A673 (cell line): ENCODE measurements around the gene CCDC137. TPM values are rescaled to one million over a fixed set of nuclear protein-coding genes. Genes with fewer than 3 reads are reported as not detected.

Source experiments
- BruUV-seq: library from RNA; stranded (reverse); fragments of 400-500 nt; replicated peaks from 2 replicates; lab custom pipeline; 2021; lab: Mats Ljungman, UMichigan
- CTCF ChIA-PET: fragments of 300-600 bp; sonication (Branson Sonifier 250); formaldehyde crosslinking; loops from one replicate; lab custom pipeline; 2022; ENCODE audit warnings: antibody characterized with exemption; lab: Charles Lee
- POLR2A ChIA-PET: fragments of 300-600 bp; sonication (Branson Sonifier 250); formaldehyde crosslinking; loops from one replicate; lab custom pipeline; 2022; ENCODE audit warnings: antibody characterized with exemption; ENCODE audit not compliant: low non-redundant PET; lab: Charles Lee
- DNase-seq: peaks from one replicate; pipeline ENCODE4 v3.0.0-alpha.2; 2015; ENCODE audit warnings: low spot score
- H3K27ac ChIP-seq: fragments of 200-600 bp; sonication (generic); 2 replicates; pipeline ENCODE4 v1.5.1; 2016; ENCODE audit warnings: mixed run types, low read depth, mild to moderate bottlenecking, mixed read lengths, antibody characterized with exemption, low read length; ENCODE audit not compliant: poor library complexity, severe bottlenecking
- H3K27me3 ChIP-seq: fragments of 200-600 bp; sonication (generic); replicated peaks from 2 replicates; pipeline ENCODE4 v1.6.1; 2017; ENCODE audit warnings: mixed run types, low read depth, mild to moderate bottlenecking, mixed read lengths, antibody characterized with exemption, low read length; ENCODE audit not compliant: insufficient read depth, poor library complexity
- H3K36me3 ChIP-seq: fragments of 200-600 bp; sonication (generic); 2 replicates; pipeline ENCODE4 v1.6.1; 2016; ENCODE audit warnings: mixed run types, mild to moderate bottlenecking, mixed read lengths, antibody characterized with exemption, low read length; ENCODE audit not compliant: insufficient read depth, poor library complexity, severe bottlenecking
- H3K4me1 ChIP-seq: fragments of 200-600 bp; sonication (generic); 2 replicates; pipeline ENCODE4 v1.6.1; 2017; ENCODE audit warnings: mixed run types, mild to moderate bottlenecking, mixed read lengths, antibody characterized with exemption, low read length; ENCODE audit not compliant: insufficient read depth, poor library complexity, severe bottlenecking
- H3K4me3 ChIP-seq: fragments of 200-600 bp; sonication (generic); 2 replicates; pipeline ENCODE4 v1.5.1; 2016; ENCODE audit warnings: low read depth, mixed run types, mild to moderate bottlenecking, mixed read lengths, low read length; ENCODE audit not compliant: poor library complexity, severe bottlenecking
- H3K9me3 ChIP-seq: fragments of 200-600 bp; sonication (generic); 2 replicates; pipeline ENCODE4 v1.6.1; 2016; ENCODE audit warnings: mixed run types, low read depth, mild to moderate bottlenecking, mixed read lengths, antibody characterized with exemption, low read length; ENCODE audit not compliant: poor library complexity, severe bottlenecking
- CTCF ChIP-seq: fragments of 300-800, 200-600 bp; sonication (generic); conservative IDR thresholded peaks from 2 replicates; pipeline ENCODE4 v1.5.1; 2017; ENCODE audit warnings: low read depth, mild to moderate bottlenecking, antibody characterized with exemption, low read length, moderate library complexity, mixed read lengths
- EZH2 ChIP-seq: fragments of 200-600 bp; sonication (generic); IDR thresholded peaks from 2 replicates; pipeline ENCODE4 v1.6.1; 2017; ENCODE audit warnings: borderline replicate concordance, low read depth, mild to moderate bottlenecking, mixed read lengths, antibody characterized with exemption, low read length; ENCODE audit not compliant: poor library complexity, severe bottlenecking
- intact Hi-C: fragments of 100-400 bp; cut with micrococcal nuclease; formaldehyde crosslinking; loops from one replicate; pipeline ENCODE4 v1.10.0; 2022; ENCODE audit not compliant: unreplicated experiment
- total RNA-seq: library from RNA; stranded (reverse); gene quantifications from 2 replicates; pipeline ENCODE4 v1.2.3, GENCODE V29; 2021

The CCDC137 gene
- total RNA-seq, 1 experiment from 2014 or later = 56.3 TPM

- H3K36me3 ChIP-seq = peaks cover 26% of the 10 kb centered on the region
- no peak for DNase-seq
- no peaks in the 10 kb centered on the region for H3K27me3 ChIP-seq
- peaks cover 25% of the 10 kb centered on the region for H3K4me1 ChIP-seq
- ChIA-PET POLR2A (no interaction called here), CTCF (interaction anchor here (1.0 kb wide), 1 partner anchor 11 kb away, joined by 3 read pairs; no protein-coding TSS in a partner anchor)
- no TSS peak for BruUV-seq
- TF ChIP-seq EZH2 (no peak), CTCF (no peak)
- H3K27ac ChIP-seq = peak overlapping the region; percentile 90
- intact Hi-C loops = no loop called here
- H3K4me3 ChIP-seq = peak overlapping the region; percentile 93
- H3K9me3 ChIP-seq = no peaks in the 10 kb centered on the region
These were observed 16.7 kb downstream of the CCDC137 start for GRCh38 chr17:81683208-81683583.

GRCh38 chr17:81683584-81684441 is 17.3 kb downstream of the CCDC137 start, which contains the start of the genes ARL16 and HGS:
Gene ARL16 (minus strand): TSS chr17:81683797. CDS start chr17:81683753, 44 bp downstream.
Gene HGS (plus strand): TSS chr17:81684011. CDS start chr17:81684067, 56 bp downstream.
- no TSS peak for BruUV-seq

GRCh38 chr17:81684442-81684911 is 17.9 kb downstream of the CCDC137 start:
- Histone ChIP-seq H3K27me3 (no peaks in the 10 kb centered on the region), H3K36me3 (peaks cover 36% of the 10 kb centered on the region), H3K9me3 (no peaks in the 10 kb centered on the region), H3K4me3 (peak overlapping the region; percentile 93), H3K27ac (peak overlapping the region; percentile 90), H3K4me1 (peaks cover 25% of the 10 kb centered on the region)
- ChIA-PET POLR2A (no interaction called here), CTCF (no interaction called here)
- TSS peak; percentile 71 for BruUV-seq
- TF ChIP-seq EZH2 (no peak), CTCF (no peak)
- intact Hi-C loops = no loop called here
- peak; percentile 41 for DNase-seq

More at GRCh38 chr17:81683584-81684441, 17.3 kb downstream of the CCDC137 start, which contains the start of the genes ARL16 and HGS:
- TF ChIP-seq CTCF (no peak), EZH2 (no peak)
- peak; percentile 100 for DNase-seq
- Histone ChIP-seq H3K27ac (peak within 1 kb of the TSS; percentile 90), H3K9me3 (no peaks in the 10 kb centered on the region), H3K36me3 (peaks cover 32% of the 10 kb centered on the region), H3K4me1 (peaks cover 25% of the 10 kb centered on the region), H3K27me3 (no peaks in the 10 kb centered on the region), H3K4me3 (peak within 1 kb of the TSS; percentile 93)
- intact Hi-C loops = no loop called here
- ChIA-PET CTCF (interaction anchor here (0.7 to 1.0 kb wide), 2 partner anchors 10 to 280 kb away, joined by 3 to 5 read pairs; no protein-coding TSS in a partner anchor), POLR2A (no interaction called here)
